GM12873 (cell line): ENCODE data around the gene ASIC2.

Experiments used
- TF ChIP-seq, protein P1 (sequence below): IDR thresholded peaks from 2 replicates; pipeline ENCODE4 v1.5.1; 2012; ENCODE audit warnings: low read depth, mild to moderate bottlenecking, moderate library complexity, low read length, control low read depth; ENCODE audit not compliant: insufficient read depth; ENCODE audit errors: missing control alignments

Gene ASIC2

DNA sequence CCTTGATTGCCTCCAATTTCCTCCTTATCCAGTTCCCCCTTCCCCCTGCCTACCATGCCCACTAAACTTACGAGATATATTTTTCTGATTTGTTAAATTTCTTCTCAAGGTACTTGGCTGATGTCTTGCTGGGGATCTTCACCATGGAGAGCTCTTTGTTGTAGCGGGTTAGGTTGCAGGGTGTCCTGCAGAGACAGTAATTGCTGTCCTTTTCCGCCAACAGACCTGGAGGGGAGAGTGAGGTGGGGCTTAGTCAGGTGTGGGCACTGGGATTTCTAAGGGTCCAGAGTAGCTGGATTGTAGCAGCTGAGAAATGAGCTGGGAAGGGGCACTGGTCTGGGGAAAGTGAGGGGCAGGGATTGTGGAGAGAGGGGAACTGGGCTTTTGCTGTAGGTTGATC lies 269.3 kb downstream of the ASIC2 start:
- TF ChIP-seq, protein P1, sequence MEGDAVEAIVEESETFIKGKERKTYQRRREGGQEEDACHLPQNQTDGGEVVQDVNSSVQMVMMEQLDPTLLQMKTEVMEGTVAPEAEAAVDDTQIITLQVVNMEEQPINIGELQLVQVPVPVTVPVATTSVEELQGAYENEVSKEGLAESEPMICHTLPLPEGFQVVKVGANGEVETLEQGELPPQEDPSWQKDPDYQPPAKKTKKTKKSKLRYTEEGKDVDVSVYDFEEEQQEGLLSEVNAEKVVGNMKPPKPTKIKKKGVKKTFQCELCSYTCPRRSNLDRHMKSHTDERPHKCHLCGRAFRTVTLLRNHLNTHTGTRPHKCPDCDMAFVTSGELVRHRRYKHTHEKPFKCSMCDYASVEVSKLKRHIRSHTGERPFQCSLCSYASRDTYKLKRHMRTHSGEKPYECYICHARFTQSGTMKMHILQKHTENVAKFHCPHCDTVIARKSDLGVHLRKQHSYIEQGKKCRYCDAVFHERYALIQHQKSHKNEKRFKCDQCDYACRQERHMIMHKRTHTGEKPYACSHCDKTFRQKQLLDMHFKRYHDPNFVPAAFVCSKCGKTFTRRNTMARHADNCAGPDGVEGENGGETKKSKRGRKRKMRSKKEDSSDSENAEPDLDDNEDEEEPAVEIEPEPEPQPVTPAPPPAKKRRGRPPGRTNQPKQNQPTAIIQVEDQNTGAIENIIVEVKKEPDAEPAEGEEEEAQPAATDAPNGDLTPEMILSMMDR = no peak

DNA sequence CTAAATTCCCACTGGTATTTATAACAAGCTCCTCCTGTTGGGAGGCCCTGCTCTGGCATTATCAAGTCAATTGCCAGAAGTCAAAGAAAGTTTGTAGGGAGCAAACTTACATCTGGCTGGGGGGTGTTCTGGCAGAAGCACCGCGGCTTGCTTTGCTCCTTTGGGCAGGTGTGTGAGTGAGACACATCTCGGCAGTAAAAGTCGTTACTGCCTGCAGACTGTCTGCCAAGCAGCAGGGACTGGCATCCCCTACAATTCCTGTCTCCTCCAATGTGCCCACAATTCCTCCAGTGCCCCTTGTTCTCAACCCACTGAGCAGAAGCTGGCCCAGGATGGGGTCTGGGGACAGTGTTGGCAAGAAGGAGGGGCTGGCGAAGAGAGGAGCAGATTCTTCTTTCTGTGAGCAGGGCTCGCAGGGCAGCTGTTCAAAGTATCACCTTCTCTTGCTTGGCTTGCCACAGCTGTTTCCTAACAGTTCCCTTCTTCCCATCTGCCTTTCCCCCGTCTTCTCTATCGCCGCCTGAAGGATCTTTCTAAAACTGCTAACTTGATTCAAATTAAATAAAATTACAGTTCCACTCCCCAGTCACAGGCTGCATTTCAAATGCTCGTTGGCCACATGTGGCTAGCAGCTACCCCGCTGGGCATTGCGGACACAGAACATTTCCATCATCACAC lies 271.2 kb downstream of the ASIC2 start:
- TF ChIP-seq, protein P1 = peak; percentile 14

DNA sequence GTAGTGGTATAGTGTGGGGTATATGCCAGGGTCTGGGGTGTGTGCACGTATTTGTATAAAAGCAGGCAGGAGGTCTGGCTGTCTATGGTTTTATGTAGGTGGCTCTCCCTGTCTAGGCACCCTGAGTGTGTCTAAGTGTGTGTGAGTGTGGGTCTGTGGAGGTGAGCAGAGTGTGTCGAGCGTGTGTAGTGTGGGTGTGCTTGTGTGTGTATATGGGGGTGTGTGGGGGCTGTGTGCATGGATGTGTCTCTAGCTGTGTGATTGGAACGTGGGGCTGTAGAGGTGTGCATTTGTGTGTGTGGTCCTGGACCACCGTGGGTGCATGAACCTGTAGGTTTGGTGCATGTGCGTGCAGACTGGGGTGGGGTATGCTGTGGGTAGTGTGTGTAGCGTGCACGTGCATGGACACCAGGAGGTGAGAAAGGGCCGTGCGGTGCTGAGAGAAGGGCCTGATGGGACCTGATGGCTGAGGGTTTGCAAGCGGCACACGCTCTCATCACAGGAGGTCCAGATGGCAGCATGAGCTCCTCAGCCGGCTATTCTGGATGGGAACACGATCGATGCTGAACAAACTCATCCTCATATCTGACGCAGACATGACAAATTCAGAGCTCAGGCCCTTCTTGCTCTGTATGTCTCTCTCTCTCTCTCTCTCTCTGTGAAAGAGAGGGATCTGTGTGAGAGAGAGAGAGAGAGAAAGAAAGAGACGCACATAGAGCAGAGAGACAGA lies 273.8 kb downstream of the ASIC2 start:
- TF ChIP-seq, protein P1 = no peak

DNA sequence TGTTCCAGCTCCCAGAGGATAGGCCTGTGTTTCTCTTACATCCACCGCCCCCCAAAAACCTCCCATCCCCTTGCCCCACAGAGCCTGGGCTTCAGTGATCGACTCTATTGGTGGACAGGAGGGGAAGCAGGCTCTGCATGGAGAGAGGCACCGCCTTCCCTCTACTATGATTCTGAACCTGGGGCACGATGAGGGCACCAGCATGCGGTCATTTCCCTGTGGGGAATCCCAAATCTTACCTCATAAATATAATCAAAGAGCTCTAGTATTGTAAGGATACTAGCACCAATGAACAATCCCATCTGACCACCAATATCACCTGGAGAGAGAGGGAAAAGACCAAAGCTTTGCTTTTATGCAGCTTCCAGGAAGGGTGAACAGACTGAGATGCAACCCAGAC lies 275.7 kb downstream of the ASIC2 start:
- TF ChIP-seq, protein P1 = no peak

DNA sequence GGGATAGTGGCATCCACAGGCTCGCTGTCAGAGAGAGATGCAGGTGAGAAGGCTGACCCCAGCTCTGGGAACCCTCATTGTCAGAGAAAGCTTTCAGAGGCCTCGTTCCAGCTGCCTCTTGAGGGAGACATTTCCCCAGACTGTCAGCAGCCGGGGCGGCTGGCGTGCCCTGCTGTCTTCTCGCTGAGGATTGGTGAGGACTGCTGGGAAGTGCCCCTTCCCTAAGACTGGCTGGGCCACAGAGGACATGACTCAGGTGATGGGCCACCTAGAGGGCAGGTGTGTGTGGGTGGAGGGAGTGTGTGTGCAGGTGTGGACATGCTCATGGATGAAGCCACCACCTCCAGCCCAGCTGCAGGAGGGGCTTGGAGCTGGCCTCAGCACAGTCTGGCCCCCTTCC lies 276.2 kb downstream of the ASIC2 start:
- TF ChIP-seq, protein P1 = no peak

DNA sequence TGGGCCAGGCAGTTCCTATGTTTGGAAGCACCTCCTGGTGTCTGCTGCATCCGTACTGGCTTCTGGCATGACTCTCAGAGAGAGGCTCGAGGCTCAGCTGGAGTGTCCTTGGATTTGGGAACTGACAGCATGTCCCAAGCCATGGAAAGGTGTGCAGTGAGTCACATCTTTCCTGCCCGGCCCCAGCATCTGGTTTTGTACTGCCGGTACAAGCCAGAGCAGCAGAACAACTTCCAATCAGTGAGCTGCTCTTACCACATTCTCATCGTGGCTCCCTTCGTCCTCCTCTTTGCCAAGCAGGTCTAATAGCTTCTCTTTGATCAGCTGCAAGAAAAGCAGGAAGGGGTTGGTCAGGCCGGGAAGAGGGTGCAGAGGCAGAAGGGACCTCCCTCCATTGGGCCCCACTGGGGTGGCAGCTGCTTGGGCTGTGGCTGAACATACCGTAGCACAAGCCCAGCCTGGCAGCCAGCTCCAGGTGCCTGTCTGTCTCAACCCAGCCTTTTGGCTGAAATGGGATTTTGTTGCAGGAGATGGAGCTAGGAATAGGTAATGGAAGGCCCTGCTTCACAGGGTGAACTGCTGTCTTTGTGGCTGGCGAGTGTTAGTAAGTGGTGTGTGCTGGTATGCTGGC lies 277.3 kb downstream of the ASIC2 start:
- TF ChIP-seq, protein P1 = no peak

DNA sequence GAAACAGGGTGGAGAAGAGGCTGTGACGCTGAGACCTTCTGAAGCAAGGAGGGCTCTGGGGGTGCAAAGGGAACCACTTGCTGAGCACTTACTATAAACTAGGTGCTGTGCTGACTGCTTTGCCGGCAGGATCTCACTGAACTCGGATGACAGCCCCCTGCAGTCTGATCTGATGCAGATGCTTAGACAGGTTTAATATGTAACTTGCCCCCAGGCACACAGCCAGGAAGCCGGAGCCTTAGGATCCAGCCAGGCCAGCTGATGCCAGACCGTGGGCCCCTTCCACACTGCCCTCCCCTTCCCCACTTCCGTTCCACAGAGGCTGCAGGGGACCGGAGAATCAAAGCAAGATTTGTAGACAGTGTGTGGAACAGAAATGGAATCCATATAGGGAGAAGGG lies 278.3 kb downstream of the ASIC2 start:
- TF ChIP-seq, protein P1 = no peak
